ENCODE measurements around the gene BMI1. TPM values are rescaled to one million over a fixed set of nuclear protein-coding genes. Genes with fewer than 3 reads are reported as not detected.

Gene BMI1
- total RNA-seq, 1 donor from 2014 or later, result 62.3 TPM

GRCh38 chr10:22329150-22329549, 8.3 kb downstream of the BMI1 start:
- peaks cover 4% of the 10 kb centered on the region for H3K27me3 Mint-ChIP-seq (ENCODE audit: low read depth)
- H3K27ac Mint-ChIP-seq (ENCODE audit: unreplicated experiment), result no peak overlapping the region
- TF ChIP-seq CTCF (IDR thresholded peaks at IDR 0.05), result no peak
- H3K36me3 Mint-ChIP-seq (ENCODE audit: low read depth), result peaks cover 13% of the 10 kb centered on the region
- peaks cover 3% of the 10 kb centered on the region for H3K9me3 Mint-ChIP-seq (ENCODE audit: low read depth)
- no peak overlapping the region for H3K4me3 Mint-ChIP-seq (ENCODE audit: unreplicated experiment)
- no peak for DNase-seq (ENCODE audit: low spot score)
- H3K4me1 Mint-ChIP-seq (ENCODE audit: low read depth), result peaks cover 20% of the 10 kb centered on the region

DNA sequence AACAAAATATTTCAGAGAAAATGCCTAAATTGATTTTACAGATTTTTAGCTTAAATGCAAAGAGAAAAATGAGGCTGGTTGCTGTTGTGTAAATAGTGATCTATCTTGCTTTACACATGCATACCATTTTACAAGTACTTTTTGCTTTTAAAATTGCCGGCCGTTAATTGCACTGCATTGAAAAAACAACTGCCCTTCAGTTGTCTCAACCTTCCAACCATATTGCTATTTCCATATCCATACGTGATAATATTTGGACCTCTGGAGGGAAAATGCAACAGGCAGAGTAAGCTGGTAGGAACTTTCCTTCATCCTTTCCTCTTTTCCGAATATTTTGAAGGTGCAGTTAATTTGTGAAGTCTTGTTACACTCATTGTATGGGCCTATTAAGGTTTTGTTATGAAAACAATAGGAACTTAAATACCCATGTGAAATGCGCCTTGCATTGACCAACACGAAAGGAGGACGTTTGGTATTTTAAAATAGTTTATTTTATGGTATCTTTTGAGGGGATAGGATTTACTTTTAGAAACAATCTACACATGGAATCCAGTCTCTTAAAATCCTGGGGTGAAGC, 11.3 kb downstream of the BMI1 start:
- peaks cover 13% of the 10 kb centered on the region for H3K27me3 Mint-ChIP-seq (ENCODE audit: low read depth)

GRCh38 chr10:22333167-22333974, 12.5 kb downstream of the BMI1 start:
- Mint-ChIP-seq H3K27ac (ENCODE audit: unreplicated experiment) (no peak overlapping the region), H3K27me3 (ENCODE audit: low read depth) (peaks cover 20% of the 10 kb centered on the region), H3K4me3 (ENCODE audit: unreplicated experiment) (no peak overlapping the region), H3K9me3 (ENCODE audit: low read depth) (peaks cover 3% of the 10 kb centered on the region), H3K4me1 (ENCODE audit: low read depth) (peaks cover 8% of the 10 kb centered on the region), H3K36me3 (ENCODE audit: low read depth) (peaks cover 12% of the 10 kb centered on the region)
- TF ChIP-seq CTCF (IDR thresholded peaks at IDR 0.05), result no peak
- DNase-seq (ENCODE audit: low spot score), result no peak

More for the DNA sequence above, 11.3 kb downstream of the BMI1 start:
- Mint-ChIP-seq H3K9me3 (ENCODE audit: low read depth) (peaks cover 3% of the 10 kb centered on the region), H3K27ac (ENCODE audit: unreplicated experiment) (no peak overlapping the region), H3K4me1 (ENCODE audit: low read depth) (peaks cover 8% of the 10 kb centered on the region), H3K4me3 (ENCODE audit: unreplicated experiment) (no peak overlapping the region), H3K36me3 (ENCODE audit: low read depth) (peaks cover 12% of the 10 kb centered on the region)
- no peak for DNase-seq (ENCODE audit: low spot score)
- TF ChIP-seq CTCF (IDR thresholded peaks at IDR 0.05), result no peak

DNA sequence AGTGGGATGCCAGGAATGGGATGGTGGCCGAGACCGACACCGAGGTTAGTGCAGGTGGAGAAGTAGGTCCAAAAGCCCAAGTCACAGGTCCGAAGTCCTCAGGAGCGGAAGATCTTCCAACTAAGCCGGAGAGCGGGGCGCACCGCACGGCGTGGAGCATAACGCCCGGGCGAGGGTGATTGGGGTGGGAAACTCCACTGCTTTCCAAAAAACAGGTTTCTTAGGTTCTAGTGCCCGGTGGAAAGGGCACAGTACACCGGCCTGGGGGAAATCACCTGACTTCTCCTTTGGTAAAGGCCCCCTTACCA, 13.0 kb downstream of the BMI1 start:
- H3K4me3 Mint-ChIP-seq (ENCODE audit: unreplicated experiment), result no peak overlapping the region
- no peak overlapping the region for H3K27ac Mint-ChIP-seq (ENCODE audit: unreplicated experiment)
- DNase-seq (ENCODE audit: low spot score), result no peak
- H3K36me3 Mint-ChIP-seq (ENCODE audit: low read depth), result peaks cover 12% of the 10 kb centered on the region
- H3K9me3 Mint-ChIP-seq (ENCODE audit: low read depth), result peaks cover 3% of the 10 kb centered on the region
- peaks cover 8% of the 10 kb centered on the region for H3K4me1 Mint-ChIP-seq (ENCODE audit: low read depth)
- peaks cover 26% of the 10 kb centered on the region for H3K27me3 Mint-ChIP-seq (ENCODE audit: low read depth)
- TF ChIP-seq CTCF (IDR thresholded peaks at IDR 0.05), result no peak

- H3K4me3 Mint-ChIP-seq (ENCODE audit: unreplicated experiment), result peak overlapping the region; percentile 76
- TF ChIP-seq CTCF (IDR thresholded peaks at IDR 0.05), result no peak
- peaks cover 3% of the 10 kb centered on the region for H3K9me3 Mint-ChIP-seq (ENCODE audit: low read depth)
- H3K27ac Mint-ChIP-seq (ENCODE audit: unreplicated experiment), result no peak overlapping the region
- H3K36me3 Mint-ChIP-seq (ENCODE audit: low read depth), result peaks cover 7% of the 10 kb centered on the region
- peaks cover 8% of the 10 kb centered on the region for H3K4me1 Mint-ChIP-seq (ENCODE audit: low read depth)
- H3K27me3 Mint-ChIP-seq (ENCODE audit: low read depth), result peaks cover 33% of the 10 kb centered on the region
- no peak for DNase-seq (ENCODE audit: low spot score)
Observed at GRCh38 chr10:22334414-22335172, 13.7 kb downstream of the BMI1 start.
